Hepatocyte (in vitro differentiated cells): ENCODE measurements around the gene NUCB1. TPM values are rescaled to one million over a fixed set of nuclear protein-coding genes. Genes with fewer than 3 reads are reported as not detected.

Experiments used
- DNase-seq: peaks from one replicate; pipeline ENCODE4 v3.0.0-alpha.2; 2016; ENCODE audit warnings: low spot score
- H2AFZ ChIP-seq: fragments of 200-600 bp; sonication (generic); 2 replicates; pipeline ENCODE4 v1.6.0; 2016; ENCODE audit warnings: antibody characterized with exemption, mild to moderate bottlenecking
- H3K27ac ChIP-seq: fragments of 200-600 bp; sonication (generic); 2 replicates; pipeline ENCODE4 v1.5.1; 2016; ENCODE audit warnings: mild to moderate bottlenecking
- H3K27me3 ChIP-seq: fragments of 200-600 bp; sonication (generic); 2 replicates; pipeline ENCODE4 v1.6.1; 2016
- H3K36me3 ChIP-seq: fragments of 200-600 bp; sonication (generic); replicated peaks from 2 replicates; pipeline ENCODE4 v1.5.1; 2016; ENCODE audit warnings: low read depth; ENCODE audit not compliant: insufficient read depth
- H3K4me1 ChIP-seq: fragments of 200-600 bp; sonication (generic); 2 replicates; pipeline ENCODE4 v1.5.1; 2016; ENCODE audit warnings: mild to moderate bottlenecking, moderate library complexity; ENCODE audit not compliant: insufficient read depth
- H3K4me2 ChIP-seq: fragments of 200-600 bp; sonication (generic); 2 replicates; pipeline ENCODE4 v1.6.0; 2016
- H3K4me3 ChIP-seq: fragments of 200-600 bp; sonication (generic); 2 replicates; pipeline ENCODE4 v1.5.1; 2016; ENCODE audit warnings: mild to moderate bottlenecking
- H3K79me2 ChIP-seq: fragments of 200-600 bp; sonication (generic); 2 replicates; pipeline ENCODE4 v1.6.0; 2017; ENCODE audit warnings: mild to moderate bottlenecking
- H3K9me2 ChIP-seq: fragments of 200-600 bp; sonication (generic); replicated peaks from 2 replicates; pipeline ENCODE4 v1.6.0; 2017; ENCODE audit warnings: mild to moderate bottlenecking; ENCODE audit not compliant: insufficient read depth
- H3K9me3 ChIP-seq: fragments of 200-600 bp; sonication (generic); 2 replicates; pipeline ENCODE4 v1.5.1; 2016; ENCODE audit warnings: low read depth, mild to moderate bottlenecking
- H4K20me1 ChIP-seq: fragments of 200-600 bp; sonication (generic); 2 replicates; pipeline ENCODE4 v1.6.0; 2016; ENCODE audit warnings: mild to moderate bottlenecking; ENCODE audit not compliant: insufficient read depth, poor library complexity, severe bottlenecking
- EZH2 ChIP-seq: fragments of 200-600 bp; sonication (generic); IDR thresholded peaks from 2 replicates; pipeline ENCODE4 v1.6.1; 2016; ENCODE audit warnings: antibody characterized with exemption, mild to moderate bottlenecking, borderline replicate concordance
- EZH2phosphoT487 ChIP-seq: fragments of 200-600 bp; sonication (generic); IDR thresholded peaks from one replicate; pipeline ENCODE4 v1.6.1; 2018; ENCODE audit warnings: antibody characterized with exemption, mild to moderate bottlenecking, low read depth, moderate library complexity; ENCODE audit not compliant: unreplicated experiment, severe bottlenecking
- WGBS: methylation state at CpG from one replicate; pipeline ENCODE4 v1.1.6; 2016; ENCODE audit warnings: low lambda C conversion rate; ENCODE audit errors: missing lambda C conversion rate; 5-methylcytosine and 5-hydroxymethylcytosine counted together
- polyA plus RNA-seq: library from polyadenylated mRNA; unstranded; fragments of >200 nt; fragmentation: Nextera tagmentation; extraction: Ambion mirVana; gene quantifications from 2 replicates; pipeline ENCODE4 v1.2.1, GENCODE V29; 2016
- total RNA-seq: library from RNA; depleted of rRNA; stranded (reverse); fragments of >200 nt; gene quantifications from 2 replicates; pipeline ENCODE4 v1.2.3, GENCODE V29; 2014
- TF ChIP-seq, protein P1 (sequence below): fragments of 200-600 bp; sonication (generic); IDR thresholded peaks from 2 replicates; pipeline ENCODE4 v1.5.1; 2016; ENCODE audit warnings: antibody characterized with exemption, mild to moderate bottlenecking; ENCODE audit not compliant: poor library complexity

The NUCB1 gene
- total and polyA plus RNA-seq, 2 experiments from 2014 or later, result 283 to 339 TPM

DNA sequence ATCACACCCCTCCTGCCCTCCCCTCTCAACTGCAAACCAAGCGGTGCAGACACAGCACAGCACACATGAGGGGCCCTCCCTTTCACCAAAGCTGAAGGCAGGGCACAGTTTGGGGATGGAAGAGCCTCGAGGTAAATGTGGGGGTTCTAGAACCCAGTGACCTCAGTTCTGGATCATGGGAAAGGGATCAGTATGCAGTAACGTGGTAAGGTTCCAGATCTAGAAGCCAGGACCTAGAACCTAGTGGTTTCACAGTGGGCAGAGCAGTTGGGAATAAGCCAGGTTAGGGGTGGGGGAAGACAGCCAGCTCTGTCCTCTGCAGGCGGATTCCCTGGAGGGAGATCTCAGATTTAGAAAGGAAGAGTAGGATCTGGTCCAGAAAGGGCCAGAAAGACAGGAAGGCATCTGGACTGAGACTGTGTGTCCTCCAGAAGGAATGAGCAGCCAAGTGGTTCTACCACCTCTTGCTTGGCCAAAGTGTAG, 68.1 kb downstream of the NUCB1 start:
- Histone ChIP-seq H3K9me2 (no peaks in the 10 kb centered on the region), H3K79me2 (peaks cover 20% of the 10 kb centered on the region), H3K36me3 (no peaks in the 10 kb centered on the region), H4K20me1 (peaks cover 21% of the 10 kb centered on the region), H3K4me3 (no peak overlapping the region), H3K9me3 (no peaks in the 10 kb centered on the region), H3K27ac (peak overlapping the region; percentile 83), H2AFZ (no peak overlapping the region), H3K4me2 (peak overlapping the region; percentile 85), H3K27me3 (no peaks in the 10 kb centered on the region), H3K4me1 (peaks cover 16% of the 10 kb centered on the region)
- no peak for TF ChIP-seq EZH2
- no peak for TF ChIP-seq EZH2phosphoT487
- TF ChIP-seq, protein P1, sequence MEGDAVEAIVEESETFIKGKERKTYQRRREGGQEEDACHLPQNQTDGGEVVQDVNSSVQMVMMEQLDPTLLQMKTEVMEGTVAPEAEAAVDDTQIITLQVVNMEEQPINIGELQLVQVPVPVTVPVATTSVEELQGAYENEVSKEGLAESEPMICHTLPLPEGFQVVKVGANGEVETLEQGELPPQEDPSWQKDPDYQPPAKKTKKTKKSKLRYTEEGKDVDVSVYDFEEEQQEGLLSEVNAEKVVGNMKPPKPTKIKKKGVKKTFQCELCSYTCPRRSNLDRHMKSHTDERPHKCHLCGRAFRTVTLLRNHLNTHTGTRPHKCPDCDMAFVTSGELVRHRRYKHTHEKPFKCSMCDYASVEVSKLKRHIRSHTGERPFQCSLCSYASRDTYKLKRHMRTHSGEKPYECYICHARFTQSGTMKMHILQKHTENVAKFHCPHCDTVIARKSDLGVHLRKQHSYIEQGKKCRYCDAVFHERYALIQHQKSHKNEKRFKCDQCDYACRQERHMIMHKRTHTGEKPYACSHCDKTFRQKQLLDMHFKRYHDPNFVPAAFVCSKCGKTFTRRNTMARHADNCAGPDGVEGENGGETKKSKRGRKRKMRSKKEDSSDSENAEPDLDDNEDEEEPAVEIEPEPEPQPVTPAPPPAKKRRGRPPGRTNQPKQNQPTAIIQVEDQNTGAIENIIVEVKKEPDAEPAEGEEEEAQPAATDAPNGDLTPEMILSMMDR, result no peak
- DNase-seq, result no peak
- WGBS, result 88% methylated on average over 4 of the region's 4 CpGs

DNA sequence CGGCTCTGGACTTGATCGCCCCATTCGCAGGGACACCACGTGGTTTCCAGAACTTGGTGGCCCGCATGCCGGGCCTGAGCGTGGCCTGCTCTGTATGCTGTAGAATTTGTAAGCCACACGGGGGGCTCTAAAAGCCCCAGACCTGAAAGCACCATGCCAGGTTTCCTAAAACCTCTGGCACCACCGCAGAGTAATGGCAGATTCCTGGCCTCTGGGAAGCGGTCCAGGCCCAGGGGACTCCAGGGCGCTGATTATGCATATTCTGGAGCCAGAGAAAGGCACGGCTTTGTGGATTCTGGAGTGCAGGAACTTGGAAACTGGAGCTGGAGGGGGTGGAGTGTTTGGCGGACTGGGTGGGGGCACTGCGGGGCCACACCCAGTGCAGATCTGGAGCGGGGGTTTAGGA, 68.7 kb downstream of the NUCB1 start:
- H2AFZ ChIP-seq, result no peak overlapping the region
- H3K27ac ChIP-seq, result no peak overlapping the region
- peaks cover 21% of the 10 kb centered on the region for H4K20me1 ChIP-seq
- H3K9me2 ChIP-seq, result no peaks in the 10 kb centered on the region
- H3K4me1 ChIP-seq, result peaks cover 11% of the 10 kb centered on the region
- H3K4me2 ChIP-seq, result no peak overlapping the region
- TF ChIP-seq EZH2, result no peak
- TF ChIP-seq, protein P1, result no peak
- TF ChIP-seq EZH2phosphoT487, result no peak
- no peaks in the 10 kb centered on the region for H3K27me3 ChIP-seq
- no peaks in the 10 kb centered on the region for H3K36me3 ChIP-seq
- no peaks in the 10 kb centered on the region for H3K9me3 ChIP-seq
- DNase-seq, result no peak
- WGBS, result 96% methylated on average over 12 of the region's 15 CpGs
- peaks cover 20% of the 10 kb centered on the region for H3K79me2 ChIP-seq
- no peak overlapping the region for H3K4me3 ChIP-seq

GRCh38 chr19:48969276-48970138, 69.4 kb downstream of the NUCB1 start:
- no peak overlapping the region for H3K27ac ChIP-seq
- DNase-seq, result no peak
- H3K4me3 ChIP-seq, result no peak overlapping the region
- no peaks in the 10 kb centered on the region for H3K27me3 ChIP-seq
- no peak overlapping the region for H3K4me2 ChIP-seq
- peaks cover 4% of the 10 kb centered on the region for H3K4me1 ChIP-seq
- H3K9me2 ChIP-seq, result no peaks in the 10 kb centered on the region
- WGBS, result 96% methylated on average over 44 of the region's 45 CpGs
- TF ChIP-seq, protein P1, result no peak
- TF ChIP-seq EZH2phosphoT487, result no peak
- TF ChIP-seq EZH2, result no peak
- H2AFZ ChIP-seq, result no peak overlapping the region
- H3K79me2 ChIP-seq, result peaks cover 20% of the 10 kb centered on the region
- no peaks in the 10 kb centered on the region for H3K36me3 ChIP-seq
- no peaks in the 10 kb centered on the region for H3K9me3 ChIP-seq
- peaks cover 21% of the 10 kb centered on the region for H4K20me1 ChIP-seq
